SU-DHL-6 (cell line): Measurements from ENCODE around the gene CHD9NB.

Experiments
- EZH2phosphoT487 ChIP-seq: fragments of 200-600 bp; sonication (generic), shearing (Covaris generic); conservative IDR thresholded peaks from 2 replicates; pipeline ENCODE4 v1.6.1; 2018; ENCODE audit warnings: mild to moderate bottlenecking, antibody characterized with exemption, low read length, moderate library complexity, mixed read lengths
- TF ChIP-seq, protein P1 (sequence below): fragments of 200-600 bp; sonication (generic); IDR thresholded peaks from one replicate; pipeline ENCODE4 v1.5.1; 2017; ENCODE audit warnings: antibody characterized with exemption, mild to moderate bottlenecking, low read length, moderate library complexity; ENCODE audit not compliant: insufficient read depth, poor library complexity, severe bottlenecking

DNA sequence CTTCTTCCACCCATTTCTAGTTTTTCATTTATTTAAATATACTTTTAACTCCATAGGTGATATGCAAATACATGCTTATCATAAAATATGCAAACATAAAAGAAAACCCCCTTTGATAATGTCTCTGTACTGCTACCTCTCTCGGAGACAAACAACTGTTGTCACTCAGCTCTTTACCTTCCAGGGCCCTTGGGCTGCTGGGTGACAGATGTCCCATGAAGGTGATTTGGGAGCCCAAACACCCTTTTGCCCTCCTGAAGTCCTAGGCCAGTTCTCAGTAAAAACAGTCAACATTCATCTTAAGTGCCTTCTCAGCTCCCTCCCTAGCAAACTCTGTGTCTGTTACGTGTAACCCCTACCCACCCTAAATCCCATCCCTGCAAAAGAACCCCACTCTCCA lies 39.6 kb upstream of the CHD9NB start:
- TF ChIP-seq, protein P1, sequence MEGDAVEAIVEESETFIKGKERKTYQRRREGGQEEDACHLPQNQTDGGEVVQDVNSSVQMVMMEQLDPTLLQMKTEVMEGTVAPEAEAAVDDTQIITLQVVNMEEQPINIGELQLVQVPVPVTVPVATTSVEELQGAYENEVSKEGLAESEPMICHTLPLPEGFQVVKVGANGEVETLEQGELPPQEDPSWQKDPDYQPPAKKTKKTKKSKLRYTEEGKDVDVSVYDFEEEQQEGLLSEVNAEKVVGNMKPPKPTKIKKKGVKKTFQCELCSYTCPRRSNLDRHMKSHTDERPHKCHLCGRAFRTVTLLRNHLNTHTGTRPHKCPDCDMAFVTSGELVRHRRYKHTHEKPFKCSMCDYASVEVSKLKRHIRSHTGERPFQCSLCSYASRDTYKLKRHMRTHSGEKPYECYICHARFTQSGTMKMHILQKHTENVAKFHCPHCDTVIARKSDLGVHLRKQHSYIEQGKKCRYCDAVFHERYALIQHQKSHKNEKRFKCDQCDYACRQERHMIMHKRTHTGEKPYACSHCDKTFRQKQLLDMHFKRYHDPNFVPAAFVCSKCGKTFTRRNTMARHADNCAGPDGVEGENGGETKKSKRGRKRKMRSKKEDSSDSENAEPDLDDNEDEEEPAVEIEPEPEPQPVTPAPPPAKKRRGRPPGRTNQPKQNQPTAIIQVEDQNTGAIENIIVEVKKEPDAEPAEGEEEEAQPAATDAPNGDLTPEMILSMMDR: no peak
- TF ChIP-seq EZH2phosphoT487: no peak
